Endothelial cell of hepatic sinusoid (primary cell): ENCODE results near the gene CYP4F11.
"Not testable (repeated sequence)": the region's sequence is repeated elsewhere in the genome, so short reads cannot be mapped to it uniquely, and the experiment has no call there.

Source experiments
- in situ Hi-C: cut with HindIII; loops from 2 replicates; pipeline ENCODE4 v1.10.0; 2017; ENCODE audit warnings: low sequenced_read_pairs

Gene CYP4F11

GRCh38 chr19:15885919-15886318, 48.4 kb downstream of the CYP4F11 start:
- in situ Hi-C loops: no loop called here

DNA sequence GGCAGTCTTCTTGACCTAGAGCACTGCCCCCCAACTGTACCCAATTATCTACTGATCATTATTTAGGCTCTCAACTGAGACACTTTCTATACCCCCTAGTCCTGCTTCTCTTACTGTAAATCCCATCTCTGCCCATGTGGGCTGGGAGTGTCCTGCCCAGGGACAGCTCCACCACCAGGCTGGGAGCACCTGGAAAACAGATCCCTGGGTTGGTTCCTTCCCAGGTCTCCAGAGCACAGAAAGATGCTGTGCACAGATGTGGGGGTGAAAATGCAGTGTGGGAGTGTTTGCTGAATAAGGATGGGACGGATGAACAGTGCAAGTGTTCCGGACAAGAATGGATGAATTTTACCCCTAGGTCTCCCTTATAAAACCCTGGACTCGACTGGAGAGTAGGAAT, 49.2 kb downstream of the CYP4F11 start:
- in situ Hi-C loops: no loop called here

GRCh38 chr19:15883329-15883728, 51.0 kb downstream of the CYP4F11 start:
- in situ Hi-C loops: not testable (repeated sequence)

DNA sequence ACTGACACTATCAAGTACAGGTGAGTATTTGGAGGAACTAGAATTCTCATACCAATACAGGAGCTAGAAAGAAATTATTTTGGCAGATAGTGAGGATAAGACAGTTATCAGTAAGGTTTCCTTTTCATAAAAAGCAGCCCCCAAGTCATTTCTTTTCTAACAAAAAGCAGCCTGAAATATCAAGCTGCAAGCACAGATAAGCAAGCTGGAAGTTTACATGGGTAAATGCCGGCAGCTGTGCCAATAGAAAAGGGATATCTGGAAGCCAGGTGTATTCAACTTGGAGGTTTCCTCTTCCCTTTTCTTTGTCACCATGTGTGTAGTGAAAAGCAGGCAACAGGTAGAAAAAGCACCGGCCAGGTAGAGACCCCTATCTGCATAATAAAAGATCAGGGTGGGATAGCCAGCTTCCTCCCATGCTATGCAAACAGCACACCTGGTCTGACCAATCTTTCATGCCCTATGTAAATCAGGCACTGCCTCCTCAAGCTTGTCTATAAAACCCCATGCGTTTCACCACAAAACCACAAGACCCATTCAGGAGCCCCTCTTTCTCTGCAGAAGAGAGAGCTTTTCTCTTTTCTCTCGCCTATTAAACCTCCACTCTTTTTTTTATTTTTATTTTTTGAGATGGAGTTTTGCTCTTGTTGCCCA, 59.4 kb downstream of the CYP4F11 start:
- in situ Hi-C loops: no loop called here

DNA sequence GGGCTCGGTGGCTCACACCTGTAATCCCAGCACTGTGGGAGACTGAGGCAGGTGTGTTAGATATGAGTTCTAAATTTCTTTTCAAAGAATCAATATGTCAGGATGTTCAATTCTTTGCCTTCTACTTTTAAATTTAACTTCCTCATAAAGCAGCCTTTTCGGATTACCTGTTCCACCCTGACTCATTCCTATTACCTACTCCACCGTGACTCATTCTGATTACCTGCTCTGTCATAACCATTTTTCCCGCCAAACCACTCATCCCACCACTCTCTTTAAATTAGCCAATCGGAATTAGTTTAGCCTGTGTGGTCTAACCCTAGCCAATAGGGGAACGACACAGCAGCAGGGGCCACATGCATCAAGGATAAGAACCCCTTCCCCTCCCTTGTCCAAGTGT, 60.6 kb downstream of the CYP4F11 start:
- in situ Hi-C loops: not testable (repeated sequence)

DNA sequence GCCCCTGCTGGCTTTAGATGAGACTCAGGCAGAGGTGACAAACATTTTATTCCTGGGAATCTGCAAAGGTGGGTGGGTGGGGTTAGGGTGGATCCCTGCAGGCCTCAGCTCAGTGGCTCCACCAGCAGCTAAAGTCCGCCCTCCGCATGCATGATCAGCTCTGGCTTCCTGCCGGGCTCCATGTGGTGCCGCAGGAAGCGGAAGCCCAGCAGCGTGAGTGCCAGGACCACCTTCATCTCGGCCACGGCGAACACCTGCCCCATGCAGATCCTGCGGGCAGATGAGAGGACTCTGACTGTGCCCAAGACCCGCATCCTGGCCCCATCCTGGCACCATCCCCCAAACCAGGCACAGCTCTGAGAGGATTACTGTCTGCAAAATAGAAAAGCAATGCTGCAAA, 62.8 kb downstream of the CYP4F11 start:
- in situ Hi-C loops: no loop called here

GRCh38 chr19:15869873-15870272, 64.5 kb downstream of the CYP4F11 start:
- in situ Hi-C loops: no loop called here

- in situ Hi-C loops: no loop called here
These were observed 65.2 kb downstream of the CYP4F11 start for GRCh38 chr19:15869109-15869555.

- in situ Hi-C loops: no loop called here
These were observed 67.7 kb downstream of the CYP4F11 start for GRCh38 chr19:15866636-15867035.

DNA sequence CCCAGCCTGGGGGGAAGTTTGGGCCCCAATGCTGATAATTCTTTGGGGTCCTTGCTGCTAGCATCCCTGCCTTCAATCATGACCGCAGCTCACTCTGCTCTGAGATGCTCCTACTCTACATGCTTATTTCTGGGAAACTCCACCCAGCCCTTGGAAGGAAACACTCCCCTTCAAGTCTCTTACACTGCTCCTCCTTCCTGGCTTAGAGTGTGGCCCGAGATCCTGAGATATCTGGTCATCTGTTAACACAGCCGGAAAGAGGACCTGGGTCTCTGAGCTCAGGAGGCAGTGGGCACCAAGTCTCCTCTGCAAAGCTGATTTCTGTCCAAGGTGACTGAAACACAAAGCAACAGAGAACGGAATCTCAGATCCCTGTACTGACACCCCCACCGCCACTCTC, 69.5 kb downstream of the CYP4F11 start:
- in situ Hi-C loops: no loop called here

GRCh38 chr19:15863272-15863671, 71.1 kb downstream of the CYP4F11 start:
- in situ Hi-C loops: no loop called here

GRCh38 chr19:15862444-15862843, 71.9 kb downstream of the CYP4F11 start:
- in situ Hi-C loops: no loop called here
